ENCODE results near the gene TESK1. TPM values are rescaled to one million over a fixed set of nuclear protein-coding genes. Genes with fewer than 3 reads are reported as not detected.

The TESK1 gene
- total and polyA plus RNA-seq, 2 of the 8 experiments (the other 6 are each of a cell fraction or from before 2014, with no cell fraction given), result 13.5 to 13.9 TPM

DNA sequence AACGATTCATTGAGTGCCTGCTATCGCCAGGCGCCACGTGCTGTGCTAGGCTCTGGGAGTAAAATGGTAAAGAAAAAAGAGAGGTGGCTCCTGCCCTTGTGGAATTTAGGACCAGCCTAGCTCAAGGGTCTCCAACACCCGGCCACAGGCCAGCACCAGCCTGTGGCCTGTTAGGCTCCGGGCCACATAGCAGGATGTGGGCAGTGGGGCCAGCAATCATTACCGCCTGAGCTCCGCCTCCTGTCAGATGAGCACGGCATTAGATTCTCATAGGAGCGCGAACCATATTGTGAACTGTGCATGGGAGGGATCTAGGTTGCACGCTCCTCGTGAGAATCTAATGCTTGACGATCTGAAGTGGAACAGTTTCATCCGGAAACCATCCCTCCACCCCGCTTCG lies 51.3 kb downstream of the TESK1 start:
- Histone ChIP-seq H3K27ac (ENCODE audit: low read depth, low read length) (no peak overlapping the region), H3K14ac (ENCODE audit: insufficient read length) (no peak overlapping the region), H3K18ac (ENCODE audit: extremely low read depth, low read length) (no peak overlapping the region), H3K36me3 (ENCODE audit: control insufficient read depth in 2 of 4, insufficient read depth in 4 of 4, low read length in 3 of 4) (peaks cover 0 to 11% (median under 1%) of the 10 kb centered on the region in 4 experiments; a peak in 4 of 8 replicates), H4K8ac (ENCODE audit: extremely low read depth, insufficient read depth, low read length) (no peak overlapping the region), H3K4me2 (ENCODE audit: insufficient read depth in 1 of 2, low read depth in 2 of 2, low read length in 2 of 2) (peak overlapping the region in 1 of 2 experiments; percentile 92; a peak in 1 of 4 replicates), H2BK12ac (ENCODE audit: low read depth, low read length) (no peak overlapping the region), H3K9ac (replicated peaks in 1 of 4; ENCODE audit: extremely low read depth in 1 of 4, low read depth in 3 of 4, low read length in 3 of 4) (no peak overlapping the region), H4K91ac (replicated peaks; ENCODE audit: insufficient read length, low read length) (no peak overlapping the region), H3K56ac (replicated peaks; ENCODE audit: insufficient read length, low read depth, low read length) (no peak overlapping the region), H2AFZ (ENCODE audit: low read length) (no peak overlapping the region), H4K5ac (ENCODE audit: insufficient read length, low read depth, low read length) (no peak overlapping the region), H3K27me3 (replicated peaks in 1 of 4; ENCODE audit: control insufficient read depth in 3 of 4, extremely low read depth in 1 of 4, insufficient read depth in 3 of 4, low read length in 3 of 4) (peaks cover 0 to 7% (median 0%) of the 10 kb centered on the region in 4 experiments; a peak in 1 of 7 replicates), H3K79me2 (ENCODE audit: control insufficient read depth in 1 of 2, insufficient read depth in 2 of 2, low read length in 2 of 2) (no peaks in the 10 kb centered on the region), H3K4ac (replicated peaks; ENCODE audit: insufficient read length, low read depth, low read length) (no peak overlapping the region), H3K4me1 (replicated peaks in 1 of 4; ENCODE audit: control insufficient read depth in 3 of 4, insufficient read depth in 4 of 4, low read length in 3 of 4) (peaks cover 0 to 2% (median under 1%) of the 10 kb centered on the region in 4 experiments; a peak in 5 of 7 replicates), H3K23me2 (ENCODE audit: low read depth, low read length) (peaks cover 10% of the 10 kb centered on the region), H2BK20ac (ENCODE audit: low read length) (no peak overlapping the region), H4K20me1 (replicated peaks in 1 of 2; ENCODE audit: control insufficient read depth in 1 of 2, insufficient read depth in 2 of 2, low read length in 2 of 2) (peaks cover 2 to 4% of the 10 kb centered on the region in 2 experiments), H3K9me3 (ENCODE audit: insufficient read depth in 2 of 2, low read depth in 1 of 2, low read length in 1 of 2) (no peaks in the 10 kb centered on the region), H3K23ac (ENCODE audit: insufficient read length) (no peak overlapping the region), H2BK5ac (ENCODE audit: low read depth, low read length) (no peak overlapping the region), H3K4me3 (ENCODE audit: extremely low read depth in 1 of 4, insufficient read depth in 2 of 4, low read depth in 3 of 4, low read length in 4 of 4) (no peak overlapping the region), H2BK120ac (replicated peaks; ENCODE audit: low read depth, low read length) (no peak overlapping the region), H3K79me1 (ENCODE audit: low read depth, low read length) (no peaks in the 10 kb centered on the region), H2AK5ac (ENCODE audit: low read depth, low read length) (no peak overlapping the region), H2BK15ac (ENCODE audit: low read length) (no peak overlapping the region)
- DNase-seq (ENCODE audit: low read depth in 1 of 2, low spot score in 2 of 2) (no peak), FAIRE-seq (no peak)
- TF ChIP-seq RBBP5 (IDR thresholded peaks at IDR 0.05; ENCODE audit: borderline replicate concordance, low read depth, low read length), result no peak
- TF ChIP-seq SAP30 (IDR thresholded peaks at IDR 0.05; ENCODE audit: insufficient read depth, insufficient replicate concordance, low read length), result no peak
- TF ChIP-seq SIN3A (conservative IDR thresholded peaks at IDR 0.05 in 1 of 2, IDR thresholded peaks at IDR 0.05 in 1 of 2; ENCODE audit: low read depth in 1 of 2, low read length in 2 of 2), result no peak
- no peak for TF ChIP-seq NANOG (IDR thresholded peaks at IDR 0.05; ENCODE audit: insufficient read depth, low read depth, low read length, poor library complexity, severe bottlenecking)
- no peak for TF ChIP-seq POLR2A (IDR thresholded peaks at IDR 0.05; ENCODE audit: control extremely low read depth in 1 of 2, low read depth in 2 of 2, low read length in 2 of 2)
- no peak for TF ChIP-seq TCF12 (IDR thresholded peaks at IDR 0.05; ENCODE audit: low read depth, low read length)
- TF ChIP-seq GTF2F1 (IDR thresholded peaks at IDR 0.05; ENCODE audit: borderline replicate concordance, low read depth, low read length), result no peak
- no peak for TF ChIP-seq CREB1 (IDR thresholded peaks at IDR 0.05)
- no peak for TF ChIP-seq SIX5 (IDR thresholded peaks at IDR 0.05; ENCODE audit: low read depth, low read length)
- TF ChIP-seq TEAD4 (IDR thresholded peaks at IDR 0.05; ENCODE audit: low read depth, low read length), result no peak
- no peak for TF ChIP-seq RFX5 (IDR thresholded peaks at IDR 0.05; ENCODE audit: borderline replicate concordance, low read depth, low read length)
- 90% methylated on average over 17 of the region's 17 CpGs; no CpG with 5 or more reads in 1 of the 2 experiments for WGBS, 2 experiments (ENCODE audit: extremely low coverage in 1 of 2, insufficient coverage in 1 of 2, insufficient read length in 1 of 2, insufficient replicate concordance in 2 of 2, low coverage in 1 of 2, low lambda C conversion rate in 2 of 2, missing lambda C conversion rate in 1 of 2)
- ChIA-PET POLR2A (ENCODE audit: partially characterized antibody) (interaction anchor here (0.6 to 7.9 kb wide), 7 partner anchors 9 to 75 kb away, joined by 3 to 84 read pairs (median 4); partner anchors contain the start of genes CREB3, TLN1 and TPM2), CTCF (ENCODE audit: partially characterized antibody) (interaction anchor here (0.8 to 15.9 kb wide), 16 partner anchors 8 to 137 kb away, joined by 3 to 347 read pairs (median 4); partner anchors contain the start of genes ARHGEF39, CREB3, SIT1 and TESK1)
